A172 (cell line): ENCODE data around the gene GORAB. TPM values are rescaled to one million over a fixed set of nuclear protein-coding genes. Genes with fewer than 3 reads are reported as not detected.

Experiments
- DNase-seq: peaks from one replicate; pipeline ENCODE4 v3.0.0-alpha.2; 2015; ENCODE audit warnings: low spot score
- total RNA-seq: library from RNA; depleted of rRNA; stranded (reverse); fragments of >200 nt; shearing (Covaris generic); gene quantifications from 2 replicates; pipeline ENCODE4 v1.2.3, GENCODE V29; 2014; rRNA removed

The GORAB gene, protein sequence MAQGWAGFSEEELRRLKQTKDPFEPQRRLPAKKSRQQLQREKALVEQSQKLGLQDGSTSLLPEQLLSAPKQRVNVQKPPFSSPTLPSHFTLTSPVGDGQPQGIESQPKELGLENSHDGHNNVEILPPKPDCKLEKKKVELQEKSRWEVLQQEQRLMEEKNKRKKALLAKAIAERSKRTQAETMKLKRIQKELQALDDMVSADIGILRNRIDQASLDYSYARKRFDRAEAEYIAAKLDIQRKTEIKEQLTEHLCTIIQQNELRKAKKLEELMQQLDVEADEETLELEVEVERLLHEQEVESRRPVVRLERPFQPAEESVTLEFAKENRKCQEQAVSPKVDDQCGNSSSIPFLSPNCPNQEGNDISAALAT
- 14.6 and 21.1 TPM in 2 replicates for total RNA-seq

DNA sequence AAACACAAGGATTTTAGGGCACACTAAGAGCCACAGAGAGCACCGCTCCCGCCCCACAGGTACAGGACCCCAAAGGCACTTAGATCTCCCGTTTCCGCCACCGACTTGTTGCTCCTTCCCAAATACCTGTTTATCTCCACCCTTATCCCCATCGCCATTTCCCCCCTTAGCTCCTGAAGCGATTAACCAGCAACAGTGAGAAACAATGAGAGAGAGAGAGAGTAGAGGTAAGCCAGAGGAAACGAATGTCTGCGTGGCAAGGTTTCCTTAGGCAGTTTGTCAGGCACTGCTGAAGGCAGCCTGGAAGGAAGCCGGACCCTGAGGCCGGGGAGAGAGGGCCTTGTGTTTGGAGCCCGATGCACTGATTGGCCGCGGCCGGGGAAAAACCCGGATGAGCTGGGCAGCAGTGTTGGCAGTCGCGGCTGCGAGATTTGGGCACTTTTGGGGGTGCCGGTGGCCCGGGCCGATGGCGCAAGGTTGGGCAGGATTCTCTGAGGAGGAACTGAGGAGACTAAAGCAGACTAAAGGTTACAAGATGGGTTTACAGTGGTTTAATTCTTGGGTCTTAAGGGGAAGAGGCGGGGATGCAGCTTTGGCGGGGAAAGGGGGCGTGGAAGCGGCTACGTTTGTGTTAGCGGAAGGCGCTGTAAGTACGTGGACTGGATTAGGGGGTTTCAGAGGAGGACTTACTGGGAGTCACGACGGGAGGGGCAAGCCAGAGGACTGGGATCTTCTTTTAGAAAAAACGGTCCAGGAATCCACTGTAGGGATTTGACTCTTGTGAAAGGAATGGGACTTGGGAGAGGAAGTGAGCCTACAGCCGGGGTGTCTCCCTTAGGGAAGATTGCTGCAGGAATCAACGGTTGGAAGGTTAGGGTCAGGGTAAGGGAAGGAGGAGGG, at the start of gene GORAB:
Gene GORAB (plus strand): TSS at position 409 of the 900 bp plus-strand sequence. CDS start 58 bp downstream, at position 467.
- DNase-seq, result peak; percentile 95

GRCh38 chr1:170483051-170483450, 48.9 kb upstream of the GORAB start:
- no peak for DNase-seq

DNA sequence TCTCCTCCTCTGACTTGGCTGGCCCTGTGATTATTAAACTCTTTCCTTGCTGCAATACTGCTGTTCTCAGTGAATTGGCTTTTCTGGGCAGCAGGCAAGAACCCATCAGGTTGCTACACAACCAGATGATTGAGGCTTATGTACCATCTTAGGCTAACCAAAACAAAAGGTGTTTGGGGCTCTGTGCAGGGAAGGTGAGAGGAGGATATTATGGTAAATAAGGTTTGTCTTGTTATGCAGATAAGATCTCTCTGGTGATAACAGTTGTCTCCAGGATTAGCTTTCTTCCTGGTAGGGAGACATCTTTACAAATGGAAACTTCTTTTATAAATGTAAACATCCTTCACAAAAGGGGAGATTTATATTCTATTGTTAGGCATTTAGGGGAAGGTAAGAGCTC, 44.5 kb upstream of the GORAB start:
- DNase-seq, result no peak

- no peak for DNase-seq
These were observed 40.7 kb upstream of the GORAB start for GRCh38 chr1:170491291-170491690.

DNA sequence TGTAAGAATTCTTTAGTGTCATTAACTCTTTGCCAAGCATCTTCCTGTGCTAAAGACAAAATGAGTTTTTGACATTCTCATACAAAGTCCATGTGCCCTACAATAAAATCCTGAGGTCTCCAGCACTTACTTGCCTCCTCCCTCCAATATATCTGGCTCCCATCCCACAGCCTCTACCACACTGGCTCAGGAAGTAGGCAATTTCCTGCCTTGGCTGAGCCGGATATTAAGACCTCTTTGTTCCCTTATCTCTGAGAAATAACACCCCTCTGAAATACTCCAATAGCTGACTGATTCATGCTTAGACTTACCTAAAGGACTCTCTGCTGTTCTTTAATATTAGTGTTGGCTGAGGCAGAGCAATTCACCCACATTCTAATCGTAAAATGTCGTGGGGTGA, 37.6 kb upstream of the GORAB start:
- DNase-seq, result peak; percentile 84

- DNase-seq, result no peak
These were observed 37.0 kb upstream of the GORAB start for GRCh38 chr1:170495006-170495405.

GRCh38 chr1:170498876-170499275, 33.1 kb upstream of the GORAB start:
- no peak for DNase-seq

- DNase-seq, result no peak
These were observed 28.3 kb upstream of the GORAB start for GRCh38 chr1:170503665-170504064.

DNA sequence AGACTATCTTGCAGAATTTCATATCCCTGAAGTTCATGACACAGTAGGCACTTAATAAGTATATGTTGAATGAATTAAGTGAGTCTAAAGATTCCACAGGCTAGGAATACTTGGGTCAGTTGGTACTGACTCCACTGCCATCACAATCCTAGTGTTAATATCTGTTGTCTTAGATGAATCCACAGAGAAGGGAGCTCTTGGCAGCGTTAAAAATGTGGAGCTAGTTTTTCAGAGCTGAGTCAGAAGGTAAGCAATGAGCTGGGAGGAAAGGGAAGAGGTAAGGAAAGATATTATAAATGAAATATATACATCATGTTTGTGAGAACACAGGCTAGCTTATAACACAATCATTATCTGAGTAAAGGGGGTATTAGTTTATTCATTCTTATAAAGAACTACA, 21.8 kb upstream of the GORAB start:
- DNase-seq, result no peak

- no peak for DNase-seq
These were observed 20.9 kb upstream of the GORAB start for GRCh38 chr1:170511038-170511437.

- DNase-seq, result no peak
These were observed 18.8 kb upstream of the GORAB start for GRCh38 chr1:170513138-170513537.

GRCh38 chr1:170518185-170518834, 13.7 kb upstream of the GORAB start:
- DNase-seq, result no peak

DNA sequence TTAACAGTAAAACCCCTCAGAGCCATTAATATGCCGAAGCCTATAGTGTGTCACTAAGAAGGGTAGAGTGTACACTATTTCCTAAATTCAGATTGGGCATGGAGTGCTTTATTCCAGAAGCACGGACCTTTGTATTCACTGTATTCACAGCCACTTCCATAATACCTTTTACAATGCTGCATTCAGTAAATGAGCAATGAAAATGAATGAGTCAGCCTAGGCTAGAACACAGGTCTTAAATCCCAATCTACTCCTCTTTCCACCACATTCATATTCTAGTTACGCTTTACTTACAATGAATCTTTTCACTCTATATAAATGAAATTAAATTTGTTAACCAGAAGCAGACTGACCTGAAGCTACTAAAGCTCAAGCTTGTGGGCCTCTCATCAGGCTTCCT, 13.0 kb upstream of the GORAB start:
- no peak for DNase-seq

- DNase-seq, result peak; percentile 39
These were observed 11.4 kb upstream of the GORAB start for GRCh38 chr1:170520601-170521000.

DNA sequence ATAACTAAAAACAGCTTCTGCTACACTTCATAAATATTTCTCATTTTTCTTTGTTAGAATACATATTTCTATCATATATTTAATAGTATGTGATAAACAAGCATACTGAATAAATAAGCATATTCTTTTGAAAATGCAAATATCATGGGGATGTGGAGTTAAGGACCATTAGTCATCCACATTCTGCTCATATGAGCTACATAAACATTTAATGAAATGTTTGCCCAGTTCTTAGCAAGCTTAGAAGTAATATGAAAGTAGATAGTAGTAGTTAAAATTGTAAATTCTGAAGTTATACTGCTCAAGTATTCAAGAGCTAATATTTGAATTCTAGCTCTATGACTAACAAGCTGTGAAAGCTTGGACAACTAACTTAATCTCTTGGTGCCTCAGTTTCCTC, 10.1 kb upstream of the GORAB start:
- DNase-seq, result no peak

GRCh38 chr1:170530972-170531757, 801 bp upstream of the GORAB start:
- peak; percentile 34 for DNase-seq

GRCh38 chr1:170533298-170533697, 1.3 kb downstream of the GORAB start:
- DNase-seq, result peak; percentile 31

DNA sequence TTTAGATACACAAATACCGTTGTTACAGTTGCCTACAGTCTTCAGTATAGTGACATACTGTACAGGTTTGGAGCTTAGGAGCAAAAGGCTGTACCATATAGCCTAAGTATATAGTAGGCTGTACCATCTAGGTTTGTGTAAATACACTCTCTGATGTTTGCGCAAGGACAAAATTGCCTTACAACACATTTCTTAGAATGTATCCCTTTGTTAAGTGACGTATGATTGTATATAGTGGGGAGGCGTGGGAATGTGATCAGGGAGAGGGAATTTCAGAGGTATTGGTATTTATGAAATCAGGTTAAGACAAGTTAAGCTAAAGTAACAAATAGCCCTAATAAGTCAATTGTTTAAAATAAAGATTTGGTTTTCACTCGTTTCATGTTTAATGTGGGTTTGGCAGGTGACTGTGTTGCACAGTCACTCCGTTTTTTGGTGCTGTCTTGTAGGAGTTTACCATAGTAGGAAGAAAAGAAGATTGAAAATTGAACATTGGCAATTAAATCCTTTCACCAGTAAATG, 2.7 kb downstream of the GORAB start:
- DNase-seq, result no peak

- no peak for DNase-seq
These were observed 3.5 kb downstream of the GORAB start for GRCh38 chr1:170535418-170535817.

DNA sequence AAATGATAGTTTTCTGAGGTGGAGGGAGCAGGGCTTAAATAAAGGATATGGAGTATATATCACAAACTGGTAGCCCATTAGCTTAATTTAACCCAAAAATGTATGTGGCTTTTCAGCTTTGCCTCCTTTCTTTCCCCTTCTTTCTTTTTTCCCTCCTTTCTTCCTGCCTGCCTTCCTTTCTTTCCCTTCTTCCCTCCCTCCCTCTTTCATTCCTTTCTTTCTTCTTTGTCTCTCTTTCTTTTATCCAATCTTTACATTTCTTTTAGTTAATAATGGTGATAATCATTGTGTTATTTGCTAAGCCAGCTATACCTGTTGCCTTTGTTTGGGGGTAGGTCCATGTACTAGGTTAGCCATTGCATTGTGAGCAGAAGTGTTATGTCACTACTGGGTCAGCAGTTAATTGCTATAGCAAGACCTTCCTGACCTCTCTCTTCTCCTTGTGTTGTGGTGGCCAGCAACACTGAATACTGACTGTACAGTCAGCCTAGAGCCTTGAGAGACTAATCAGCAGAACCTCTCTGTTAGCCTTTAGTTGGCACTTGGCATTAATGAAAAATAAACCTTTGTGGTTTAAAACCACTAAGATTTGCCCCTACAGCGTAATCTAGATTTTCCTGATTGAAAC, 5.1 kb downstream of the GORAB start:
- no peak for DNase-seq
